ENCODE results near the gene TBC1D22A.

Gene TBC1D22A

DNA sequence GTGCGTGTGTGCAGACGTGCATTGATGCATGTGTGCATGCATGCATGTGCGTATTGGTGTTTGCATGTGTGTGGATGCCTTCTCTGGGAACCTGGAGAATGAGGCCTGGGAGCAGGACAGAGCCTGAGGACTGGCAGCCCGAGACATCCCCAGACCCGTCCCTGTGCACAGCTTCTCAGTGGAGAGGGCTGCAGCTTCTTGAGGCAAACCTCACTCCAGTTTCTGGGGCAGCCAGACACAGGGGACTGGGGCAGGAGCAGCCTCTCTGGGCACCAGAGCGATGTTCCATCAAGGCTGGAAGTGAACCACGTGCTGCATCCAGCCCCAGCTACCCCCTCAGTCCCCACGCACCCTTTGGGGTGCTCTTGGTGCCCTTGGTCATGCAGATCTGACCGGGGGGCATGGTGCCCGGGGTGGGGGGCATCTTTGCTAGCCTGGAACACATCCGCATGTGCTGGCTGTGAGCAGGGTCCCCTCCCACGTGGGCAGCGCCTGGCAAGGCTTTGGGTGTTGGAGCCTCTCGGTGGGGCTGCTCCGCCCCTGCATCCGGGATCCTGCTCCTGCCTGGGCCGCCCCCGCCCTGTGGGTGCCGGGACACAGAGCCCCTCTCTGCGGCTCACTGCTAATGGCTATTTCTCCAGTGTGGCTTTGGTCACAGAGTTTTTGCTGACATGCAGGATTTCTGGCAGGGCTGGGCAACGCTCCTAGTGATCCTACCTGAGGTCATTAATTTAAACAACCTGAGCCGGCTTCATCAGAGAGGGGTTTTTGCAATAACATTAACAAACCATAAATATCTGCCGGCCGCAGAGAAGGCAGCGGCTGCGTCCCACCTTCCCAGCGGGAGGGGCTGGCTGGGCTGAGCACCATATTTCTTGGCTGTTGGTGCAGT, 434.7 kb downstream of the TBC1D22A start:
- peak in 9 of 42 donors; percentile 2 to 35 (median 14) for DNase-seq
- intact Hi-C loops (cut with DNase I): no loop called here

DNA sequence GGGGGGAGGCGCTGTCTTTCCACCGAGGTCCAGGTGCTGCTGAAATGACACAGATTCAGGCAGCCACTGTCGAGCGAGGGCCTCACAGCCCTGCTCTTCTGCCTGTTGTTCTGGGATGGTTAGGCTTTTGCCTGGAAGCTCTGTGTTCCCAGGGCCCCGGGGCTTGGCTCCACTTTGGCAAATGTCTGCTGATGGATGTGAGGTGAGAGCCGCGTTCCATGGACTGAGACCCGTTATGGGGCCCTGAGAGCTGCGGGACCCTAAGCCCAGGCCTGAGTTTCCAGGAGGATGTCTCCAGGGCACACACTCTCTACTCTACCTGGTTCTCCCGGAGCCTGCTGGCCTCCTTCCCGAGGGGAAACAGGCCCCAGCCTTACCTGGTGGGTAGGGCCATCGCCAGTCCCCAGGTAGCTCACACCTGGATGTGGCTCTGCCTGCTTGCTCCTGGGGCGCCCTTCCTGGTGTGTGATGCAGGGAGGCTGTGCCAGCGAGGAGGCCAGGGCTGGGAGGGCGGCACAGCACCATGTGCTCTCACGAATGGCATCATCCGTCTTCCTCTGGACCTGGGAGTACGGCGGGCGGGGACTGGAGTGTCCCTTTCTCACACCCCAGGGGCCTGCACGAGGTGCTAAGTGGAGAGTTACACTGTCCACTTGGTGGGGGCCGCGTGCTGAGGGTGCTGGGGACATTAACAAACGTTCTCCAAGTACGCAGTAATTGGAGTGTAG, 435.5 kb downstream of the TBC1D22A start:
- intact Hi-C loops (cut with DNase I): no loop called here
- DNase-seq: peak in 10 of 42 donors; percentile 3 to 33 (median 12)

DNA sequence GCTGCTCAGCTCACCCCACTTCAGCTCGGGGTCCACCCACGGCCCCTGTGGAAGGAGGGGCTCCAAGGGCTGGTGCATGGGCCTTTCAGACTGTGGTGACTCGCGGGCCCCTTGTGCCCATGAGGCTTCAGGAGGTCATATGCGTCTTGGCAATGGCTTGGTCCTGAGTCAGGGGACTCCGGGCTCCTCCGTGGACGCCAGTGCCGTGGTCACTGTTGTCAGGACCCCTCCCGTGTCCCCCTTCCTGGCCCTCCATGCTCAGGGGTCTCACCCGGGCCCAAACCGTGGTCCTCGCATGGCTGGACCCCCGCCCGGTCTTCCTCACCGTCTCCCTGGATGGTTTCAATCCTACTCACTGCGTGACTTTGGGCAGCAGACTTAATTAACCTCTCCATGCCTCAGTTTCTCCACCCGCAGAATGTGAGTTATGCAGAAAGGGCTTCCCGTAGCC, 436.4 kb downstream of the TBC1D22A start:
- intact Hi-C loops (cut with DNase I): no loop called here
- peak in 8 of 42 donors; percentile 3 to 32 (median 15) for DNase-seq

DNA sequence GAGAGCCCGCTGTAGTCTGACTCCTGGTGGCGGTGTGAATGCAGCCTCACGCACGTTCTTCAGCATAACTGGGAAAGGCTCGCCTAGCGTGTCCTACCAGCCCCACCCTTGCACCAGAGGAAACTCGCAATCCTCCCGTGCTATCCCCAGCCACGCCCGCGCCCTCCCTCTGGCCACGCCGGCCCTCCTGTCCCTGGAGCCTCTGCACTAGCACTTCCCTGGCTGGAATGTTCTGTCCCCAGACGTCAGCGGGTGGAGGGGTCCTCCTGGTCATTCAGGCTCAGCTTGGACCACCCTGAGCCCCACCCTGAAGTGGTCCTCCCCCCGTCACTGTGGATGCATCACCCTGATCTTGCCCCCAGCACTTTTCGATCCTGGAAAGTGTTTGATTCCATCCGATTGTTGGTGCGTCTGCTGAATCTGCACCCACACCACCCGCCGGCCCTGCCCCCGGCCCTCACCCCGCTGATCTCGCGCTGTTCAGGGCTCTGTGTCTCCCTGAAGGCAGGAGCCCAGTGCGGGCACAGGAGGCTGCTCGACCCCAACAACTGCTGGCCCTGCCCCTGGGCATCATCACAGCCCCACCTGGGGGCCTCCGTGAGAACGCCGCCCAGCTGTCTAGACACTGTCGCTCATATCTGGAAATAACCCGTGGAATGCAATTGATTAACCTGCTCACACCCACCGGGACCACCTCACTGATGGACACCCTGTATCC, 437.0 kb downstream of the TBC1D22A start:
- DNase-seq: peak in 8 of 42 donors; percentile 2 to 30 (median 22)
- intact Hi-C loops (cut with DNase I): no loop called here

DNA sequence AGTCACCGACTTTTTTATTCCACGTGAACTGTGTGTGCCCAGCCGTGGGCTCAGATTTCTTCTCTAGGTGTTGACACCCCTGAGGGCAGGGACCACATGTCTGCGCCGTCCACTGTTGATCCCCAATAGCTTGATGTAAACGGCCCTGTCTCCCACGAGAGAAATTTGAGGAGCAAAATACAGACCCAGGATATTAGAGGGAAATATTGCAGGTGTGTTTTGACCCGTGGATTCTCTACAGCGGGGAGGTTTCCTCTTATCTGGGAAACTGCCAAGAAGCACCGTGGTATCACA, 437.5 kb downstream of the TBC1D22A start:
- intact Hi-C loops (cut with DNase I): no loop called here

DNA sequence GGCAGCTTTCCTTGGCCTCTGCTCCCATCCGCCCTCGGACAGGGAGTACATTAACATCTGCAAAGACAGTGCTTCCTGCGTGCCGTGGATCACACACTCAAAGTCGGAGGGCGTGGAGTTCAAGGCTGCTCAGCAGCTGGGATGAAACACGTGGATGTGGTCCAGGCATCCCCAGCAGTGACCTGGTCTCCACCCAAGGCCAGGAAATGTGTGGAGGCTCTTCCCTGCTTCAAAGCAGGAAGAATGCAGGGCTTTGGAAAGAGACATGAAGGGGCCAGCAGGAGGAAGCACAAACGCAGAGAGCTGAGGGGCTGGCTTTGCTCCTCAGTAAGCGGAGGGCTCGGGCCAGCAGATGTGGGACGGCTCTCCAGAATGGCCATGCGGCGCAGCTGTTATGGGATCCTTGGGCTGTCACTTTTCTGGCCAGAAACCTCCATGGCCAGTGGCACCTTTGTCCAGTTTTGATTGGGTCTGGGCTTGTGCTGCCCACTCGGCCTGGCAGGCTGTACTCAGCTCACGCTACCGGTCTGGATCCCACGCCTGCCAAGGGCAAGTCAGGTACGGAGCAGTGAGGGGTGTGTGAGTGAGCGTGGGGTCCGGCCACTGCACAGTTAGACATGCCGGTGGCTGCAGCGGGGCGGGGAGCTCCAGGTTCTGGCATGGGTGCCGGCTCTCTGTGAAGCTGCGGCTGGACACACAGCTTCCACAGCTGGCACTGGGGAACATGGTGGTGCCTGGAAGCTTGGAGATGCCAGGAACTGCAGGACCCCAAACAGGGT, 438.0 kb downstream of the TBC1D22A start:
- intact Hi-C loops (cut with DNase I): no loop called here
- DNase-seq: peak in 8 of 42 donors; percentile 3 to 34 (median 20)

More for the DNA sequence above, 437.5 kb downstream of the TBC1D22A start:
- DNase-seq: peak in 1 of 42 donors; percentile 22

DNA sequence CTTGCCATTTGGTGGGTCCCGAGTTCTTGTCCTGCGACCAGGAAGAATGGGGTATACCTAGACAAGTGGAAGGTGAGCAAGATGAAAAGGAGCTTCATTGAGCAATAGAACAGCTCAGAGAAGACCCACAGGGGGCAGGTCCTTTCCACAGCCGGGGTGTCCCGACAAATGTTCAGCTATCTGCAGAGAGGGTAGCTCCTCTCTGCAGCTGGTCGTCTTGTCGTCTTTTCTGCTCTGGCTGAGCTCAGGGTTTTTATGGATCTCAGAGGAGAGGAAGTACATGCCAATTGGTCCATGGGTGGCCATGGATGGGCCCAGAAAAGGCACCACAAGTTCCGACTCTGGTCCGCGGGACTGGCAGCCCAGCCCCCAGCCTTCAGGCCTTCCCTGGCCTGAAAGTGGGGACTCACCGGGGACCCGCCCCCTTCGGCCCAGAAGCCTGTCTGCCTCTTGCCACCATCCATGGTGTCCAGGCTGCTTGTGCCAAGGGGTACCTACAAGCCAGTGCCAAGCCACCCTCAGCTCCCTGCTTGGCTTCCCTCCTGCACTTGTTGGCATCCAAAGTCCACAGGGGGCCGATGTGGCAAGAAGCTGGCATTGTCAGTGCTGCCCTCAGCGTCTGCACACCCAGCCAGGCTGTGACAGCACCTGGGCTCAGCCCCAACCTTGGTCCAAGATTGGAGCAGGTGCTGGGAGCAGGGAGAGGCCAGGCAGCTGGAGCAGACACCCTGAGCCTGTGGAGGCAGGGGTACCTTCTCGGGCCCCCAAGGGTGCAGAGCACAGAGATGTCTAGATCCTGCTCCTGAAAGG, 438.9 kb downstream of the TBC1D22A start:
- peak in 7 of 42 donors; percentile 7 to 31 (median 23) for DNase-seq
- intact Hi-C loops (cut with DNase I): no loop called here

DNA sequence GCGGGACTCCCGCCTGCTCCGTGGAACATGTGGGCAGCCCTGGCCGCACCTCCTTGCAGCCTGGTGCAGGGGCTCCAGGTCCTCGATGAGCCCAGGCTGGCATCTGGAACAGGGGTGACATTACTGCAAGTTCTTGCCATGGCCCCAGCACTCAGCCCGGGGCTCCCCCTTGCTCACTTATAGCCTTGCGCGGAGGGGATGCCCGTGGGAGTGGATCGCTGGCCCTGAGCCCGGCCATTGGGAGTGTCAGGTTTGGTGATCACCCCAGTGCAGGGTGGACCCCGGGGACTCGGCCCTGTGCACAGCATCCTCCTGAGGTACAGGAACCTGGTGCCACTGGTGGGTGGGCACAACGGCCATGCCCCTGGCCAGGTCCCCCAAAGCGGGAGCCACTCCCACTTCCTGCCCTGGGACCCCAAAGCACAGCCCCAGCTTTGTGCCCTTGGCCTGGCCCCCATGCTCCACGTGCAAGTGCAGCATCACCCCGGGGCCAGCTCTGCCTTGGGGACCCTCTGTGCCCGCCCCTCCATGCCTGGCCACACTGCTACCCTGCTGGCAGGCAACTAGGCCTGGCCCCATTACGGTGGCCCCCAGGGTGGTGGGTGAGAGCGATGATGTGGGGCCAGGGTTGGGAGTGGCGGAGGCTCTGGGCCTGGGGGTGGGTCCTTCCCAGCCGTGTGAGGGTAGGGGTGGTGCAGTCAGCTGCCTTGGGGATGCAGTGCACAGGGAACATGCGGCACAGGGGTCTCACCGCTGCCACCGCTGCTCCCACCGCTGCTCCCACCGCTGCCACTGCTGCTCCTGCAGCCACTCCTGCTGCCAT, 439.8 kb downstream of the TBC1D22A start:
- intact Hi-C loops (cut with DNase I): no loop called here

DNA sequence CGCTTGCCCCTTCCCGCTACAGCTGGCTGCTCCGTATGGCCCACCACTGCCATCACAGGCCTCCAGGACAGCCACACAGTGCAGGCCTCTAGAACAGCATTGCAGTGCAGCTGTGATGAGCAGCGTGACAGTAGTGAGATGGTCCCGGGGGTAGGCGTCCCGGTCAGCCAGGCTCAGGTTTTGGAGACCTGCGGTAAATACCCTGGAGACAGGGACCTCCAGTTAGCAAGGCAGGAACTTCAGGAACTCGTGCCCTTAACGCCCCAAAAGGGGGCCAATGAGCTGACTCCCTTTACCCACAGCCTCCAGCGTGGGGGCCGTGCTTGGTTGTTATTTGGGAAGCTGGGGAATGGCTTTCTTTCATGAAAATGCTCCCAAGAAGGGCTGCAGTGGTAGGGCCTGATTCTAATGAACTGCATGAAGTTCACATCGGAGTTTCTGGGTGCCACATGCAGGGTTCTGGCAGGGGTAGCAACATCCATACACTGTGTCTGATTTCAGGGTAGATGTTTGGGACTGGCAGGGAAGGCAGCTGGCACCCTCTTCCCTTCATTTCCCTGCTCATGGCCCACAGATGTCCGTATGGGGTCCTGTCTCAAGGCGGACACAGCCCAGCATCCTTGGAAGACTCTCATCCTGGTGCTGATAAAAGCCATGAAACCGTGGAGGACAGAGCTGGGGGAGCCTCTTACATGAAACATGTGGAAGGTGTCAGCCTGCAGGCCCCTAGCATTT, 440.5 kb downstream of the TBC1D22A start:
- DNase-seq: peak in 5 of 42 donors; percentile 6 to 35 (median 17)
- intact Hi-C loops (cut with DNase I): no loop called here

More for the DNA sequence above, 439.8 kb downstream of the TBC1D22A start:
- peak in 7 of 42 donors; percentile 3 to 32 (median 26) for DNase-seq

DNA sequence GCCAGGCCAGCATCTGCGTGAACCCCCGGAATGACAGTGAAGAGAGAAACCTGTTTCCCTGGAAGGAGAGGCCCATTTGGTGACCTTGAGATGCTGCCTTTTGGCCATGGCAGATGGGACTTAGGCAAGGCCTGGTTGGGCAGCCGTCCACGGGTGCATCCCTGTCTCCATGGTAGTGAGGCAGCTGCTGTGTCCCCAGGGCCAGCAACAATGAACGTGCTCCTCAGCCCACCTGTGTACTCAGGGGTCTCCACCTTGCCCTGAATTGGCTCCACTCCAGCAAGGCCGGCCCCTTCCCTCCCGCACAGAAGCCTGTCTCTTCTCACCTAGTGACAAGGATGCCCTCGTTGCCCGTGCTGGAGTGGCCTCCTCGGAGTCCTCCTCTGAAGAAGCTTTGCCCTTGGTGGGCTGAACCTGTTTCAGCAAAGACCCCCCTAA, 441.1 kb downstream of the TBC1D22A start:
- DNase-seq: peak in 8 of 42 donors; percentile 4 to 40 (median 16)

DNA sequence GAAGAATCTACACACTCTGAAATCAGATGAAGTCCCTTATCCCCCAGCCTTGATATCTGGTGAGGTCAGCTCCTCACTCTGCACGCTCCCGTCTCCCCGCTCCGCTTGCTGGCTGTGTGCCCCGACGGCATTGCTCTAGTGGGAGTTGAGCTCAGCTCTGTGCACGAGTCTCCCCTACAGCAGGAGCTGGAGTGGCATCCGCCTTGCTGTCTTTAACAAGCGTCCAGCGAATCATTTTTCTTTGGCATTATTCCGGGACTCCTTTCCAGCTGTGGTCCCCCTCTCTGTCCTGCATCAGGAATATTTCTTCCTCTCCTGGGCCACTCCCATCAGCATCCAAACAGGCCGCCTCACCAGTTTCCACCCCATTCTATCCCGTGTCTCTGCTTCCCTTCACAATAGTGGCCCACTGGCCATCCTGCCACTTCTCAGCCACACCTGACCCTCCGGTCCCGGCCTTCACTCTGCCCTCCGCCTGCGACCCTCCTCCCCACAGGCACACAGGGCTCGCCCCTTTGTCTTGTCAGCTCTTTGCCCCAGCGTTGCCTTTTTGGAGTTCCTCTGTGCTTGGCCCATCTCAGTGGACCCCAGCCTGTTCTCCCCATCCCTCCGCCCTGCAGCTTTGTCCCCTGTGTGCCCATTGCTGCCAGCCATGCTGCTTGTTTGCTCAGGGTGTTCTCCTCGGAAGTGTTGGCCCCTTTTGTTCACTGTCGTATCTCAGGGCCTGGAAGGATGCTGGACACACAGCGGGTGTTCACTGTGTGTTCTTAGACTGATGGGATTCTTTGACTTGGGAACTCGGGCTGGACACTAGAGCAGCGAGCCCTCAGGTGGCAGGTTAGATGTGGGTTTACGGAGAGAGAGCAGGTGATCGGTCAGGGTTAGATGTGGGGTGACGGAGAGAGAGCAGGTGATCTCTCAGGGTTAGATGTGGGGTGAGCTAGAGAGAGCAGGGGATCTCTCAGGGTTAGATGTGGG, 441.8 kb downstream of the TBC1D22A start:
- intact Hi-C loops (cut with DNase I): no loop called here

More for the DNA sequence above, 441.1 kb downstream of the TBC1D22A start:
- intact Hi-C loops (cut with DNase I): no loop called here

DNA sequence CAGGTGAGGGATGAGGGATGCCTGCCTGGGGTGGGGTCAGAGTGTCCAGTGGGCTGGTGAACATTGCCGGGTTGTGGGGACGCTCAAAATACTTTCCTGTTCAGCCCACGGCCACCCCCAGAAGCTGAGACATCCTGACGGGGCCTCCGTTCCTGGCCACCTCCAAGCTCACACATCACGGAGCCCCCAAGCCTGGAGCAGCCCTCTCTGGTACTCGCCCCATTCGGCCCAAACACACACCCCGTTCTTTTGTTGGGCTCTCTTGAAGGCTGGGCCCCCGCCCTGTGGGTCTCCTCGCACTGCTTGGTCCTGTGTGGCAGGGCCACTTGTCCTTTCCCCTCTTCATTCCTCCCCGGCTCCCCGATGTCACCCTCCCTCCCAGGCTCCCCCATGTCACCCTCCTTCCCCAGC, 442.6 kb downstream of the TBC1D22A start:
- intact Hi-C loops (cut with DNase I): no loop called here
- peak in 7 of 42 donors; percentile 2 to 31 (median 11) for DNase-seq

More for the DNA sequence above, 441.8 kb downstream of the TBC1D22A start:
- DNase-seq: peak in 4 of 42 donors; percentile 16 to 37 (median 24)

DNA sequence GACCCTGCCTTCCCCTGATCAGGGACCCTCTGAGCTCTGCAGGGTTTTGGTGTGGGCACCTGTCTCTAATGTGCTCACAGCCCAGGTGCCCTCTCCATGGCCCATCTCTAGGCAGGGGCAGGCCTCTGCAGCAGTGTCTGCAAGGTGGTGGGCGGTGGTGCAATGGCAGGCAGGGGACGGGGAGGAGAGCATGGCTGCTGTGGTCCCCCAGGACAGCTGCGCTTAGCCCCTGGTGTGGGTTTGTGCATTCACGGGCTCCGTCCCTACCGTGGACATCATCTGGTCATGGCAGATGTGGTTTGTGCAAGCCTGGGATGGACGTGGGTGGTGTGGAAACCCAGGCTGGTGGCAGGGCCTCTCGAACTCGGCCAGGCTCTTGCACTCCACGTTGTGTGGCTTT, 443.1 kb downstream of the TBC1D22A start:
- intact Hi-C loops (cut with DNase I): no loop called here
- peak in 5 of 42 donors; percentile 2 to 21 (median 14) for DNase-seq

DNA sequence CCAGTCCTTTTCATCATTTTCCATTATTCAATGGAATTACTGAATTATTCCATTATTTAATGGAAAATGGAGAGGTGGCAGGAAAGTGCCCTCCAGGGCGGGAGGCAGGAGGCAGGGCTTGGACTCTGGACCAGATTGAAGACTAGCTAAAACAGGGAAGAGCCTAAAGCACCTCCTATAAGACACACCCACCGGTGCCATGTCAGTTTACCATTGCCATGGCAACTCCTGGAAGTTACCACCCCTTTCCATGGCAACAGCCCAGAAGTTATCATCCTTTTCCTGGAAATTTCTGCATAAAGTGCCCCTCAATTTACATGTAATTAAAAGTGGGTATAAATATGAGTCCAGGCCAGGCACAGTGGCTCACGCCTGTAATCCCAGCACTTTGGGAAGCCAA, 443.7 kb downstream of the TBC1D22A start:
- DNase-seq: peak in 2 of 42 donors; percentile 4 to 20
- intact Hi-C loops (cut with DNase I): no loop called here

Measured in head of caudate nucleus (tissue), 42 donors.